Stomach (tissue), 9 donors: ENCODE data around the gene LIPE. TPM values are rescaled to one million over a fixed set of nuclear protein-coding genes. Genes with fewer than 3 reads are reported as not detected.
A peak's percentile ranks its signal among the peaks of the same experiment; 100 is the strongest.

Experiments used
- DNase-seq, 2 donors: peaks; one replicate each; pipeline versions ENCODE4 v3.0.0 to v3.0.0-alpha.2; 2013 to 2019
- H3K27ac ChIP-seq, 5 donors: fragments of 200-600 bp in 4 of 5; sonication (generic) in 4 of 5; one replicate each; pipeline ENCODE4 v1.5.1; 2013 to 2019; ENCODE audit warnings: mild to moderate bottlenecking in 1 of 5, moderate library complexity in 1 of 5
- H3K27me3 ChIP-seq, 3 donors: fragments of 200-600 bp; sonication (generic); one replicate each; pipeline ENCODE4 v1.5.1; 2017 to 2019; ENCODE audit warnings: mixed run types in 1 of 3
- H3K36me3 ChIP-seq, 4 donors: fragments of 200-600 bp; sonication (generic); 1 replicate in 3 of 4; 2 replicates in 1 of 4; pipeline ENCODE4 v1.5.1; 2016 to 2019
- H3K4me1 ChIP-seq, 4 donors: fragments of 200-600 bp; sonication (generic); one replicate each; pipeline ENCODE4 v1.5.1; 2016 to 2019
- H3K4me3 ChIP-seq, 4 donors: fragments of 200-600 bp; sonication (generic) in 3 of 4; one replicate each; pipeline ENCODE4 v1.5.1; 2016 to 2019; ENCODE audit warnings: mild to moderate bottlenecking in 1 of 4
- H3K9me3 ChIP-seq, 4 donors: fragments of 200-600 bp; sonication (generic); one replicate each; pipeline ENCODE4 v1.5.1; 2016 to 2019
- EP300 ChIP-seq: sonication (generic); formaldehyde crosslinking; IDR thresholded peaks from one replicate; pipeline ENCODE4 v1.6.1; 2017; ENCODE audit warnings: antibody characterized with exemption
- POLR2A ChIP-seq, 4 donors: fragments of 450-650 bp; IDR thresholded peaks; one replicate each; pipeline ENCODE4 v1.6.1; 2016; ENCODE audit warnings: antibody characterized with exemption in 4 of 4, control low read depth in 2 of 4, mild to moderate bottlenecking in 1 of 4, moderate library complexity in 1 of 4
- POLR2AphosphoS5 ChIP-seq, 3 donors: sonication (generic); formaldehyde crosslinking; IDR thresholded peaks; one replicate each; pipeline ENCODE4 v1.6.1; 2016; ENCODE audit warnings: antibody characterized with exemption in 3 of 3
- WGBS, 5 donors: extraction: QIAGEN DNeasy Blood & Tissue Kit in 3 of 5; methylation state at CpG; one replicate each; pipeline versions ENCODE4 v1.1.5 to v1.1.7; 2013 to 2018; 5-methylcytosine and 5-hydroxymethylcytosine counted together
- intact Hi-C: fragments of 100-400 bp; cut with DNase I; formaldehyde crosslinking; loops from one replicate; pipeline ENCODE4 v1.15.1; 2023; ENCODE audit warnings: low total_unique reads
- polyA plus RNA-seq, 3 donors: library from polyadenylated mRNA; stranded (reverse); fragments of 200-250 nt; gene quantifications; one replicate each; pipeline ENCODE4 v1.2.3, GENCODE V29; 2013
- total RNA-seq, 5 donors: library from RNA; depleted of rRNA; stranded (reverse); fragments of >200 nt; gene quantifications; one replicate each; pipeline versions ENCODE4 v1.1.0 to v1.2.3, GENCODE V29; 2014 to 2016
- TF ChIP-seq, protein P1 (sequence below), 7 experiments: fragments of 450-650 bp in 4 of 7; fragments of 200-600 bp in 3 of 7; sonication (generic) in 3 of 7; IDR thresholded peaks; one replicate each; pipeline ENCODE4 v1.5.1; 2016 to 2019; ENCODE audit warnings: antibody characterized with exemption in 7 of 7, control low read depth in 2 of 7, mild to moderate bottlenecking in 1 of 7
- donor health status: healthy with polysubstance abuse.
- donor health status: Bipolar disorder and iron deficiency.
- donor health status: healthy.

Gene LIPE
- total and polyA plus RNA-seq, 8 donors, result 3.1 to 139 (median 10.6) TPM

DNA sequence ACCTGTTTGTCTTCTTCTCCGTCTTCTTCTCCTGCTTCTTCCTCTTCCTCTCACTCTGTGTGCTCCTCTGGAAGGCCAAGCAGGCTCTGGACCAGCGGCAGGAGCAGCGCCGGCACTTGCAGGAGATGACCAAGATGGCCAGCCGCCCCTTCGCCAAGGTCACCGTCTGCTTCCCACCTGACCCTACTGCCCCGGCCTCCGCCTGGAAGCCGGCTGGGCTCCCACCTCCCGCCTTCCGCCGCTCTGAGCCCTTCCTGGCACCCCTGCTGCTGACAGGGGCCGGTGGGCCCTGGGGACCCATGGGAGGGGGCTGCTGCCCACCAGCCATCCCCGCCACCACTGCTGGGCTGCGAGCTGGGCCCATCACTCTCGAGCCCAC lies 51.0 kb downstream of the LIPE start:
- peaks cover 0 to 3% (median 0%) of the 10 kb centered on the region in 3 donors for H3K27me3 ChIP-seq
- no peaks in the 10 kb centered on the region for H3K4me1 ChIP-seq
- intact Hi-C loops, result no loop called here
- H3K27ac ChIP-seq, result no peak overlapping the region
- TF ChIP-seq EP300 (no peak), POLR2A (IDR thresholded peaks at IDR 0.05) (no peak), POLR2AphosphoS5 (IDR thresholded peaks at IDR 0.05) (no peak)
- TF ChIP-seq, protein P1, sequence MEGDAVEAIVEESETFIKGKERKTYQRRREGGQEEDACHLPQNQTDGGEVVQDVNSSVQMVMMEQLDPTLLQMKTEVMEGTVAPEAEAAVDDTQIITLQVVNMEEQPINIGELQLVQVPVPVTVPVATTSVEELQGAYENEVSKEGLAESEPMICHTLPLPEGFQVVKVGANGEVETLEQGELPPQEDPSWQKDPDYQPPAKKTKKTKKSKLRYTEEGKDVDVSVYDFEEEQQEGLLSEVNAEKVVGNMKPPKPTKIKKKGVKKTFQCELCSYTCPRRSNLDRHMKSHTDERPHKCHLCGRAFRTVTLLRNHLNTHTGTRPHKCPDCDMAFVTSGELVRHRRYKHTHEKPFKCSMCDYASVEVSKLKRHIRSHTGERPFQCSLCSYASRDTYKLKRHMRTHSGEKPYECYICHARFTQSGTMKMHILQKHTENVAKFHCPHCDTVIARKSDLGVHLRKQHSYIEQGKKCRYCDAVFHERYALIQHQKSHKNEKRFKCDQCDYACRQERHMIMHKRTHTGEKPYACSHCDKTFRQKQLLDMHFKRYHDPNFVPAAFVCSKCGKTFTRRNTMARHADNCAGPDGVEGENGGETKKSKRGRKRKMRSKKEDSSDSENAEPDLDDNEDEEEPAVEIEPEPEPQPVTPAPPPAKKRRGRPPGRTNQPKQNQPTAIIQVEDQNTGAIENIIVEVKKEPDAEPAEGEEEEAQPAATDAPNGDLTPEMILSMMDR (IDR thresholded peaks at IDR 0.05), result no peak
- no peak for DNase-seq
- WGBS, 5 donors, result 94 to 98% (median 98%) methylated on average over 9 to 17 of the region's 17 CpGs
- no peaks in the 10 kb centered on the region for H3K9me3 ChIP-seq
- no peak overlapping the region for H3K4me3 ChIP-seq
- peaks cover 7 to 56% (median 40%) of the 10 kb centered on the region in 4 donors for H3K36me3 ChIP-seq

- no peaks in the 10 kb centered on the region for H3K4me1 ChIP-seq
- H3K4me3 ChIP-seq, result no peak overlapping the region
- peaks cover 7 to 61% (median 44%) of the 10 kb centered on the region in 4 donors for H3K36me3 ChIP-seq
- no peaks in the 10 kb centered on the region for H3K9me3 ChIP-seq
- H3K27ac ChIP-seq, result no peak overlapping the region
- TF ChIP-seq EP300, result no peak
- TF ChIP-seq, protein P1 (IDR thresholded peaks at IDR 0.05), result no peak
- no peak for TF ChIP-seq POLR2AphosphoS5 (IDR thresholded peaks at IDR 0.05)
- no peak for TF ChIP-seq POLR2A (IDR thresholded peaks at IDR 0.05)
- DNase-seq, result no peak
- no peaks in the 10 kb centered on the region for H3K27me3 ChIP-seq
- WGBS, 5 donors, result 91 to 93% (median 93%) methylated on average over 41 to 54 of the region's 54 CpGs
- intact Hi-C loops, result no loop called here
Measured at GRCh38 chr19:42375415-42376176, 51.6 kb downstream of the LIPE start.

GRCh38 chr19:42374826-42375376 lies 52.3 kb downstream of the LIPE start:
- TF ChIP-seq POLR2A (IDR thresholded peaks at IDR 0.05) (no peak), POLR2AphosphoS5 (IDR thresholded peaks at IDR 0.05) (no peak), EP300 (no peak)
- TF ChIP-seq, protein P1 (IDR thresholded peaks at IDR 0.05), result no peak
- 86 to 97% (median 94%) methylated on average over 9 to 11 of the region's 11 CpGs for WGBS, 5 donors
- no peak overlapping the region for H3K4me3 ChIP-seq
- DNase-seq, result no peak
- no peaks in the 10 kb centered on the region for H3K9me3 ChIP-seq
- intact Hi-C loops, result no loop called here
- H3K4me1 ChIP-seq, result peaks cover 0 to 5% (median 0%) of the 10 kb centered on the region in 4 donors
- no peak overlapping the region for H3K27ac ChIP-seq
- no peaks in the 10 kb centered on the region for H3K27me3 ChIP-seq
- peaks cover 7 to 61% (median 44%) of the 10 kb centered on the region in 4 donors for H3K36me3 ChIP-seq

- peak in 1 of 2 donors; percentile 45 for DNase-seq
- intact Hi-C loops, result no loop called here
- Histone ChIP-seq H3K27me3 (no peaks in the 10 kb centered on the region), H3K9me3 (no peaks in the 10 kb centered on the region), H3K36me3 (peaks cover 4 to 68% (median 40%) of the 10 kb centered on the region in 4 donors), H3K4me1 (peaks cover 0 to 5% (median 0%) of the 10 kb centered on the region in 4 donors), H3K27ac (no peak overlapping the region), H3K4me3 (no peak overlapping the region)
- WGBS, 5 donors, result 63 to 93% (median 85%) methylated on average over 9 to 12 of the region's 12 CpGs
- TF ChIP-seq, protein P1 (IDR thresholded peaks at IDR 0.05), result no peak
- no peak for TF ChIP-seq POLR2A (IDR thresholded peaks at IDR 0.05)
- no peak for TF ChIP-seq POLR2AphosphoS5 (IDR thresholded peaks at IDR 0.05)
- no peak for TF ChIP-seq EP300
Measured at GRCh38 chr19:42370626-42371175, 56.5 kb downstream of the LIPE start.
